C4-2B (cell line): Measurements from ENCODE around the gene OR6S1.
"Not testable (repeated sequence)": the region's sequence is repeated elsewhere in the genome, so short reads cannot be mapped to it uniquely, and the experiment has no call there.

Experiments
- H3K27ac ChIP-seq: fragments of 450-650 bp; 2 replicates; pipeline ENCODE4 v1.5.1; 2017
- CTCF ChIP-seq: fragments of 450-650 bp; conservative IDR thresholded peaks from 2 replicates; pipeline ENCODE4 v1.5.1; 2017; ENCODE audit warnings: mild to moderate bottlenecking
- ZFX ChIP-seq: fragments of 450-650 bp; IDR thresholded peaks from 2 replicates; pipeline ENCODE4 v1.6.1; 2017

The OR6S1 gene

GRCh38 chr14:20657216-20658211 is 16.0 kb upstream of the OR6S1 start:
- no peak overlapping the region for H3K27ac ChIP-seq
- peak; percentile 72 for TF ChIP-seq CTCF
- TF ChIP-seq ZFX: no peak

- TF ChIP-seq ZFX: no peak
- no peak for TF ChIP-seq CTCF
- H3K27ac ChIP-seq: no peak overlapping the region
Observed at GRCh38 chr14:20656274-20656673, 14.8 kb upstream of the OR6S1 start.

- TF ChIP-seq CTCF (no peak), ZFX (no peak)
- no peak overlapping the region for H3K27ac ChIP-seq
Observed at GRCh38 chr14:20655851-20656250, 14.4 kb upstream of the OR6S1 start.

GRCh38 chr14:20652996-20653975 is 11.8 kb upstream of the OR6S1 start:
- H3K27ac ChIP-seq: no peak overlapping the region
- no peak for TF ChIP-seq CTCF
- TF ChIP-seq ZFX: no peak

- TF ChIP-seq CTCF (no peak), ZFX (no peak)
- H3K27ac ChIP-seq: no peak overlapping the region
Observed at GRCh38 chr14:20645481-20645880, 4.0 kb upstream of the OR6S1 start.

GRCh38 chr14:20644520-20644919 is 3.0 kb upstream of the OR6S1 start:
- TF ChIP-seq CTCF: no peak

GRCh38 chr14:20642755-20643154 is 1.3 kb upstream of the OR6S1 start:
- not testable (repeated sequence) for H3K27ac ChIP-seq

More at GRCh38 chr14:20644520-20644919, 3.0 kb upstream of the OR6S1 start:
- H3K27ac ChIP-seq: no peak overlapping the region
